Measurements from ENCODE around the gene PLK2.

The PLK2 gene

GRCh38 chr5:58466939-58467338 is 7.1 kb upstream of the PLK2 start:
- Histone ChIP-seq H3K4ac (ENCODE audit: low read depth, low read length) (no peak overlapping the region), H3K9me3 (ENCODE audit: insufficient read depth, low read depth, low read length) (no peaks in the 10 kb centered on the region), H3K4me1 (ENCODE audit: control insufficient read depth in 1 of 2, insufficient read depth in 2 of 2, low read length in 2 of 2) (peaks cover 0 to 2% of the 10 kb centered on the region in 2 experiments), H4K12ac (ENCODE audit: low read depth, low read length) (no peak overlapping the region), H3K27me3 (ENCODE audit: insufficient read depth, low read length) (no peaks in the 10 kb centered on the region), H2AFZ (ENCODE audit: insufficient read depth, low read length, poor library complexity) (no peak overlapping the region), H3K79me1 (ENCODE audit: low read length) (no peaks in the 10 kb centered on the region), H3K23ac (ENCODE audit: low read length) (no peak overlapping the region), H3K27ac (ENCODE audit: low read depth, low read length) (no peak overlapping the region), H2BK5ac (ENCODE audit: low read depth, low read length, poor library complexity) (no peak overlapping the region), H3K14ac (ENCODE audit: low read length) (no peak overlapping the region), H2BK12ac (ENCODE audit: low read length) (no peak overlapping the region), H3K79me2 (ENCODE audit: control insufficient read depth, insufficient read depth, low read length, poor library complexity) (no peaks in the 10 kb centered on the region), H4K8ac (ENCODE audit: low read depth, low read length) (no peak overlapping the region), H2AK5ac (ENCODE audit: low read length) (no peak overlapping the region), H4K91ac (ENCODE audit: low read depth, low read length) (no peak overlapping the region), H3K18ac (ENCODE audit: low read length) (no peak overlapping the region), H3K36me3 (ENCODE audit: control insufficient read depth in 1 of 2, insufficient read depth in 2 of 2, low read length in 2 of 2) (no peaks in the 10 kb centered on the region), H3K4me2 (ENCODE audit: low read length) (no peak overlapping the region), H3K9ac (ENCODE audit: low read length) (no peak overlapping the region), H2BK120ac (ENCODE audit: insufficient read depth, low read length, poor library complexity) (no peak overlapping the region), H3K4me3 (ENCODE audit: low read depth, low read length) (no peak overlapping the region)
- no CpG with 5 or more reads among the region's 4 CpGs for WGBS (ENCODE audit: extremely low coverage, insufficient coverage, insufficient read length)
- DNase-seq: peak in 1 of 2 donors; percentile 29

- Histone ChIP-seq H3K27me3 (ENCODE audit: insufficient read depth, low read length) (no peaks in the 10 kb centered on the region), H2BK5ac (ENCODE audit: low read depth, low read length, poor library complexity) (no peak overlapping the region), H2BK120ac (ENCODE audit: insufficient read depth, low read length, poor library complexity) (no peak overlapping the region), H3K4me1 (ENCODE audit: control insufficient read depth in 1 of 2, insufficient read depth in 2 of 2, low read length in 2 of 2) (peaks cover 0 to 2% of the 10 kb centered on the region in 2 experiments), H4K91ac (ENCODE audit: low read depth, low read length) (no peak overlapping the region), H4K8ac (ENCODE audit: low read depth, low read length) (no peak overlapping the region), H4K12ac (ENCODE audit: low read depth, low read length) (no peak overlapping the region), H2AFZ (ENCODE audit: insufficient read depth, low read length, poor library complexity) (no peak overlapping the region), H3K14ac (ENCODE audit: low read length) (no peak overlapping the region), H3K18ac (ENCODE audit: low read length) (no peak overlapping the region), H3K79me1 (ENCODE audit: low read length) (peaks cover 14% of the 10 kb centered on the region), H3K23ac (ENCODE audit: low read length) (no peak overlapping the region), H3K9me3 (ENCODE audit: insufficient read depth, low read depth, low read length) (no peaks in the 10 kb centered on the region), H3K4me2 (ENCODE audit: low read length) (no peak overlapping the region), H3K79me2 (ENCODE audit: control insufficient read depth, insufficient read depth, low read length, poor library complexity) (peaks cover 12% of the 10 kb centered on the region), H3K27ac (ENCODE audit: low read depth, low read length) (no peak overlapping the region), H2AK5ac (ENCODE audit: low read length) (no peak overlapping the region), H2BK12ac (ENCODE audit: low read length) (no peak overlapping the region), H3K4me3 (ENCODE audit: low read depth, low read length) (no peak overlapping the region), H3K4ac (ENCODE audit: low read depth, low read length) (no peak overlapping the region), H3K9ac (ENCODE audit: low read length) (no peak overlapping the region), H3K36me3 (ENCODE audit: control insufficient read depth in 1 of 2, insufficient read depth in 2 of 2, low read length in 2 of 2) (no peaks in the 10 kb centered on the region)
- peak; percentile 50 to 88 for DNase-seq
- WGBS (ENCODE audit: extremely low coverage, insufficient coverage, insufficient read length): no CpG with 5 or more reads among the region's 4 CpGs
These were observed 2.8 kb upstream of the PLK2 start for GRCh38 chr5:58462623-58463230.

GRCh38 chr5:58462154-58462553 is 2.3 kb upstream of the PLK2 start:
- peaks cover 14% of the 10 kb centered on the region for H3K79me1 ChIP-seq (ENCODE audit: low read length)
- peak in 1 of 2 donors; percentile 34 for DNase-seq
- H3K4ac ChIP-seq (ENCODE audit: low read depth, low read length): no peak overlapping the region
- H2BK12ac ChIP-seq (ENCODE audit: low read length): no peak overlapping the region
- H4K12ac ChIP-seq (ENCODE audit: low read depth, low read length): no peak overlapping the region
- H3K27ac ChIP-seq (ENCODE audit: low read depth, low read length): peak overlapping the region; percentile 38
- WGBS (ENCODE audit: extremely low coverage, insufficient coverage, insufficient read length): no CpG with 5 or more reads among the region's 3 CpGs
- H2BK5ac ChIP-seq (ENCODE audit: low read depth, low read length, poor library complexity): peak overlapping the region; percentile 57
- H3K9me3 ChIP-seq (ENCODE audit: insufficient read depth, low read depth, low read length): no peaks in the 10 kb centered on the region
- H2AK5ac ChIP-seq (ENCODE audit: low read length): no peak overlapping the region
- no peak overlapping the region for H2AFZ ChIP-seq (ENCODE audit: insufficient read depth, low read length, poor library complexity)
- H3K18ac ChIP-seq (ENCODE audit: low read length): no peak overlapping the region
- H3K79me2 ChIP-seq (ENCODE audit: control insufficient read depth, insufficient read depth, low read length, poor library complexity): peaks cover 12% of the 10 kb centered on the region
- H3K4me2 ChIP-seq (ENCODE audit: low read length): no peak overlapping the region
- no peak overlapping the region for H3K9ac ChIP-seq (ENCODE audit: low read length)
- no peak overlapping the region for H3K14ac ChIP-seq (ENCODE audit: low read length)
- no peak overlapping the region for H4K8ac ChIP-seq (ENCODE audit: low read depth, low read length)
- H3K36me3 ChIP-seq (ENCODE audit: control insufficient read depth in 1 of 2, insufficient read depth in 2 of 2, low read length in 2 of 2): peaks cover 0 to under 1% of the 10 kb centered on the region in 2 experiments
- peaks cover 0 to 3% of the 10 kb centered on the region in 2 experiments for H3K4me1 ChIP-seq (ENCODE audit: control insufficient read depth in 1 of 2, insufficient read depth in 2 of 2, low read length in 2 of 2)
- H4K91ac ChIP-seq (ENCODE audit: low read depth, low read length): no peak overlapping the region
- H2BK120ac ChIP-seq (ENCODE audit: insufficient read depth, low read length, poor library complexity): no peak overlapping the region
- no peak overlapping the region for H3K23ac ChIP-seq (ENCODE audit: low read length)
- H3K4me3 ChIP-seq (ENCODE audit: low read depth, low read length): no peak overlapping the region
- H3K27me3 ChIP-seq (ENCODE audit: insufficient read depth, low read length): no peaks in the 10 kb centered on the region

- Histone ChIP-seq H4K91ac (ENCODE audit: low read depth, low read length) (peak overlapping the region; percentile 90), H3K23ac (ENCODE audit: low read length) (no peak overlapping the region), H3K4ac (ENCODE audit: low read depth, low read length) (peak overlapping the region; percentile 5), H2BK5ac (ENCODE audit: low read depth, low read length, poor library complexity) (peak overlapping the region; percentile 92), H3K9me3 (ENCODE audit: insufficient read depth, low read depth, low read length) (no peaks in the 10 kb centered on the region), H3K36me3 (ENCODE audit: control insufficient read depth in 1 of 2, insufficient read depth in 2 of 2, low read length in 2 of 2) (peaks cover 2 to 7% of the 10 kb centered on the region in 2 experiments), H3K4me3 (ENCODE audit: low read depth, low read length) (peak overlapping the region; percentile 99), H2BK12ac (ENCODE audit: low read length) (peak overlapping the region; percentile 41), H3K27ac (ENCODE audit: low read depth, low read length) (peak overlapping the region; percentile 69), H4K12ac (ENCODE audit: low read depth, low read length) (peak overlapping the region; percentile 6), H3K27me3 (ENCODE audit: insufficient read depth, low read length) (no peaks in the 10 kb centered on the region), H3K4me2 (ENCODE audit: low read length) (peak overlapping the region; percentile 93), H3K79me1 (ENCODE audit: low read length) (peaks cover 14% of the 10 kb centered on the region), H3K14ac (ENCODE audit: low read length) (peak overlapping the region; percentile 52), H3K9ac (ENCODE audit: low read length) (peak overlapping the region; percentile 89), H3K4me1 (ENCODE audit: control insufficient read depth in 1 of 2, insufficient read depth in 2 of 2, low read length in 2 of 2) (peaks cover 0 to 4% of the 10 kb centered on the region in 2 experiments), H2AFZ (ENCODE audit: insufficient read depth, low read length, poor library complexity) (peak overlapping the region; percentile 33), H2AK5ac (ENCODE audit: low read length) (no peak overlapping the region), H4K8ac (ENCODE audit: low read depth, low read length) (peak overlapping the region; percentile 72), H3K79me2 (ENCODE audit: control insufficient read depth, insufficient read depth, low read length, poor library complexity) (peaks cover 12% of the 10 kb centered on the region), H2BK120ac (ENCODE audit: insufficient read depth, low read length, poor library complexity) (peak overlapping the region; percentile 74), H3K18ac (ENCODE audit: low read length) (peak overlapping the region; percentile 88)
- no CpG with 5 or more reads among the region's 30 CpGs for WGBS (ENCODE audit: extremely low coverage, insufficient coverage, insufficient read length)
- peak; percentile 89 to 99 for DNase-seq
These were observed 923 bp upstream of the PLK2 start for GRCh38 chr5:58460732-58461286.

Measured in trophoblast cell (in vitro differentiated cells and primary cell).